MM.1S (cell line): ENCODE data around the gene FAM199X.

Experiments
- CTCF ChIP-seq: fragments of 300-600 bp; sonication (generic); IDR thresholded peaks from 2 replicates; pipeline ENCODE4 v1.5.1; 2016; ENCODE audit warnings: antibody characterized with exemption, low read length, mixed read lengths
- EZH2 ChIP-seq: fragments of 300-600 bp; sonication (generic); optimal IDR thresholded peaks from 2 replicates; pipeline ENCODE3; 2017; ENCODE audit warnings: low read depth, mild to moderate bottlenecking, antibody characterized with exemption, low read length, mixed read lengths

- TF ChIP-seq CTCF (no peak), EZH2 (no peak)
Measured at GRCh38 chrX:104168127-104168526, 1.9 kb downstream of the FAM199X start.
